HUDEP-2 (cell line): Measurements from ENCODE around the gene CLCA2.

Experiments
- DNase-seq, 76 experiments: peaks; one replicate each; lab custom pipeline; 2025; ENCODE audit not compliant: unreplicated experiment in 76 of 76; lab: John Stamatoyannopoulos, UW

The CLCA2 gene

GRCh38 chr1:86470859-86471258 lies 46.9 kb downstream of the CLCA2 start:
- DNase-seq = no peak

- no peak for DNase-seq
Measured at GRCh38 chr1:86471291-86471690, 47.3 kb downstream of the CLCA2 start.

- DNase-seq = no peak
Measured at GRCh38 chr1:86472152-86472551, 48.2 kb downstream of the CLCA2 start.

- no peak for DNase-seq
Measured at GRCh38 chr1:86472767-86473166, 48.8 kb downstream of the CLCA2 start.

GRCh38 chr1:86477256-86477655 lies 53.3 kb downstream of the CLCA2 start:
- no peak for DNase-seq

GRCh38 chr1:86477682-86478081 lies 53.7 kb downstream of the CLCA2 start:
- DNase-seq = no peak

- no peak for DNase-seq
Measured at GRCh38 chr1:86478416-86479156, 54.6 kb downstream of the CLCA2 start.

GRCh38 chr1:86481966-86482365 lies 58.0 kb downstream of the CLCA2 start:
- no peak for DNase-seq

GRCh38 chr1:86487131-86487810 lies 63.3 kb downstream of the CLCA2 start:
- DNase-seq = no peak

- no peak for DNase-seq
Measured at GRCh38 chr1:86487811-86488141, 63.8 kb downstream of the CLCA2 start.

GRCh38 chr1:86489242-86489878 lies 65.4 kb downstream of the CLCA2 start:
- DNase-seq = peak in 1 of 76 experiments; percentile 6

GRCh38 chr1:86491171-86491950 lies 67.4 kb downstream of the CLCA2 start:
- no peak for DNase-seq

- DNase-seq = no peak
Measured at GRCh38 chr1:86498281-86498680, 74.3 kb downstream of the CLCA2 start.

GRCh38 chr1:86499987-86500593 lies 76.1 kb downstream of the CLCA2 start:
- peak in 27 of 76 experiments; percentile 4 to 66 (median 43) for DNase-seq

- no peak for DNase-seq
Measured at GRCh38 chr1:86500714-86501113, 76.7 kb downstream of the CLCA2 start.

GRCh38 chr1:86502125-86502646 lies 78.2 kb downstream of the CLCA2 start:
- peak in 11 of 76 experiments; percentile 5 to 47 (median 21) for DNase-seq

- no peak for DNase-seq
Measured at GRCh38 chr1:86502721-86503405, 78.9 kb downstream of the CLCA2 start.

- DNase-seq = peak in 1 of 76 experiments; percentile 6
Measured at GRCh38 chr1:86503406-86504136, 79.6 kb downstream of the CLCA2 start.

GRCh38 chr1:86504137-86504479 lies 80.1 kb downstream of the CLCA2 start:
- DNase-seq = no peak
